HG03354 (cell line): ENCODE data around the gene CBFA2T2.
"Not testable (repeated sequence)": the region's sequence is repeated elsewhere in the genome, so short reads cannot be mapped to it uniquely, and the experiment has no call there.

Source experiments
- ATAC-seq: cut with Tn5 transposase; IDR thresholded peaks from one replicate; pipeline ENCODE4 v1.9.1; 2021; ENCODE audit warnings: mild to moderate bottlenecking; ENCODE audit not compliant: unreplicated experiment, poor library complexity, severe bottlenecking

The CBFA2T2 gene

GRCh38 chr20:33466303-33466646 is 23.6 kb upstream of the CBFA2T2 start:
- no peak for ATAC-seq

- no peak for ATAC-seq
Measured at GRCh38 chr20:33470457-33470856, 19.4 kb upstream of the CBFA2T2 start.

DNA sequence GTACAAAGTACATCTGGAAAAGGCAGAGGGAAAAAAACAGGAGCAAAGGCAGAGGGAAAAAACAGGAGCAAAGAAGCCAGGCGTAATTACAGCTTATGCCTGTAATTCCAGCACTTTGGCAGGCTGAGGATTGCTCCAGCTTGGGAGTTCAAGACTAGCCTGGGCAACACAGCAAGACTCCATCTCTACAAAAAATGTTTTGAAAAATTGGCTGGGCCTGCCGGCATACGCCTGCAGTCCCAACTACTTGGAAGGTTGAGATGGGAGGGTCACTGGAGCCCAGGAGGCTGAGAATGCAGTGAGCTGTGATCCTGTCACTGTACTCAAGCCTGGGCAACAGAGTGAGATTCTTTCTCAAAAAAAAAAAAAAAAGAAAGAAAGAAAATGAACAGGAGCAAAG is 19.0 kb upstream of the CBFA2T2 start:
- no peak for ATAC-seq

- ATAC-seq, result no peak
Measured at GRCh38 chr20:33472868-33473435, 16.9 kb upstream of the CBFA2T2 start.

DNA sequence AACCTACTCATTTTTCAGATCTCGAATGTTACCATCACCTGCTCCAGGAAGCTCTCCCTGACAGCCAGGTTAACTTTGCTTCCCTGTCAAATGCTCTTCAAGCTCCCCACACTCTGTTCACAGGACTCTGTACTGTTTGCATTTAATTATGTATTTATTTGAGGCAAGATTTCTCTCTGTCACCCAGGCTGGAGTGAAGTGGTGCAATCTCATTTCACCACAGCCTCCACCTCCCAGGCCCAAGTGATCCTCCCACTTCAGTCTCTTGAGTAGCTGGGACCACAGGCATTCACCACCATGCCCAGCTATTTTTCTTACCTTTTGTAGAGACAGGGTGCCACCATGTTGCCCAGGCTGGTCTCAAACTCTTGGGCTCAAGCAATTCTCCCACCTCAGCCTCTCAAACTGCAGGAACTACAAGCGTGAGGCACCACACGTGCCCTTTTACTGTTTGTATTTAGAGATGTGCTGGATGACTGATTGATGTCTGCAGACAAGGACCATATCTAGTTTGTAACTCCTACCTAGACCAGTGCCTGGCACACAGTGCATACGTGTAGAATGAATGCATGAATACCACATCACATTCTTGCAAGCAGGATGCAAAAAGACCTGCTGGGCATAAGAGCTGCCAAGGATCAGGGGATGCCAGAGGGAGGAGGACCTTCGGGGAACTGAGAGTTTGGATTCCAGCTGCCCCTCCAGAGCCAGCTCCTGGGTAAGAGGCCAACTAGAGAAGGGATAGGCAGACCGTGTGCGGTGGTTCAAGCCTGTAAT is 15.6 kb upstream of the CBFA2T2 start:
- ATAC-seq, result no peak

DNA sequence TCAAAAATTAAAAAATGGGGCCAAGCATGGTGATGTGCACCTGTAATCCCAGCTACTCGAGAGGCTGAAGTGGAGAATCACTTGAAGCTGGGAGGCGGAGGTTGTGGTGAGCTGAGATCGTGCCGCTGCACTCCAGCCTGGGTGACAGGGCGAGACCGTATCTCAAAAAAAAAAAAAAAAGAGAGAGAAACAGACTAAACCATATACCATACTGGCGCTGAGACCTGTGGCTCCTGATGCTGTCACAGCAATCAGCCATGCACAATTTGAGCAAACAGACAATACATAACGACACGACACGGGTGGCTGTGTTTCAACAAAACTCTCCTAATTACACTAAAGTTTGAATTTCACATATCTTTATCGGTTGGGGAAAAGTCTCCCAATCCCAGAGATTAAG is 14.9 kb upstream of the CBFA2T2 start:
- ATAC-seq, result no peak

DNA sequence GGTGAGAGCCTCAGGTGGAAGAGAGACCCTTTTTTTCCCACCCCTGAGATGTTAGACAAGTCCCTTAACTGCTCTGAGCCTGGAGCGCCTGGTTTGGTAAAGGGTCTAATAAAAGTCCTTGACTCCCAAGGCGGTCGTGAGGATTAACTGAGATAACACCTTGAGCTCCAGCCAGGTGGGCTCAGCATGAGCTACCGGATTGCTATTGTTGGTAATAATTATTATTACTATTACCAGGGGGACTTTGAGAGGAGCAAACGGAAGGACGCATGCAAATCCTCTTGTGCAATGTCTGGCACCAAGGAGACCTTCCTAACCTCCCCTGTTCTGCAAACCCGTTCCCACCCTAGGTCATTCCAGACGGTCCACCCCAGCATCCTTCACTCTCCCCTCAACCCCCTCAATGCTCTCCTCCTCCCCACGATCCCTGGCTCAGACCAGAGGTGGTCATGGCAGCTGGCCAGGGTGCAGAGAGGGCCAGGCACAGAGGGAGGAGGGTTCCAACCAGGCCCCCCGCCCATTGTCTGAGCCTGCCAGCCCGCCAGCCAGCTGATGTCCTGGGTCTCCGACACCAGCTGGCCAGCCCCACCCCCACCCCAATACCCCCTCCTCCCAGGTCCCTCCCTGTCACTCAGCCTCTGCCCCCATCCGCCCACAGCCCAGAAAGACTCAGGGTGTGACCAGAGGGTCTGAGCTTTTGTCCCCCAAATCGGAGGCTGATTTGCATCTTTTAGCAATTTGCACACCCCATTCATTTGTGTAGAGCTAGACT is 14.3 kb upstream of the CBFA2T2 start:
- no peak for ATAC-seq

- ATAC-seq, result no peak
Measured at GRCh38 chr20:33477386-33478234, 12.3 kb upstream of the CBFA2T2 start.

DNA sequence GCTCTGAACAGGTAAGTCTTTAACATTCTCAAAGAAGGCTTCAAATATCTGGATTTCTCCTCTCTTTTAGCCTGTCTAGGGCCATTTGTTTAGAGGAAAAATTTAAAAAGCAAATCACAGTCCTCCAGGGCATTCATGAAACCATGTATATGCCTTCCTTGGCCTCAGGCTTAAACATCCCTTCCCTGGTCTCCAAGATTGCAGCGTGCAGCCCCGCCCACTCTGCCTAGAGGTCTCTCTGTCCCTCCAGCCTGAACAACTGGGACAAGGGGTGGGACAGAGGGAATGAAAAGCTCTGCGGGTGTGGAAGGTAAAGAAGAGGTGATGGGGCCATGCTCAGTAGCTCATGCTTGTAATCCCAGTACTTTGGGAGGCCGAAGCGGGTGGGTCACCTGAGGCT is 9.8 kb upstream of the CBFA2T2 start:
- no peak for ATAC-seq

DNA sequence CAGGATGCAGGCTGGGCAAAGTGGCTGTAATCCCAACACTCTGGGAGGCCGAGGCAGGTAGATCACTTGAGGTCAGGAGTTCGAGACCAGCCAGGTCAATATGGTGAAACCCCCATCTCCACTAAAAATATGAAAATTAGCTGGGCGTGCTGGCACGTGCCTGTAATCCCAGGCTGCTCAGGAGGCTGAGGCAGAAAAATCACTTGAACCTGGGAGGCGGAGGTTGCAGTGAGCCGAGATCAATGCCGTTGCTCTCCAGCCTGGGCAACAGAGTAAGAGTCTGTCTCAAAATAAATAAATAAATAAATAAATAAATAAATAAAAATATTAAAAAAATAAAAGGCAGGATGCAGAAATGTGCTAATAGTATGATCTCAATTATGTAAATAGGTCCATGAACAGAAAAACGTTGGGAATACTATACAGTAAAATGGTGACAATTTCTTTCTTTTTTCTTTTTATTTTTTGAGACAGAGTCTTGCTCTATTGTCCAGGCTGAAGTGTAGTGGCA is 8.4 kb upstream of the CBFA2T2 start:
- ATAC-seq, result no peak

DNA sequence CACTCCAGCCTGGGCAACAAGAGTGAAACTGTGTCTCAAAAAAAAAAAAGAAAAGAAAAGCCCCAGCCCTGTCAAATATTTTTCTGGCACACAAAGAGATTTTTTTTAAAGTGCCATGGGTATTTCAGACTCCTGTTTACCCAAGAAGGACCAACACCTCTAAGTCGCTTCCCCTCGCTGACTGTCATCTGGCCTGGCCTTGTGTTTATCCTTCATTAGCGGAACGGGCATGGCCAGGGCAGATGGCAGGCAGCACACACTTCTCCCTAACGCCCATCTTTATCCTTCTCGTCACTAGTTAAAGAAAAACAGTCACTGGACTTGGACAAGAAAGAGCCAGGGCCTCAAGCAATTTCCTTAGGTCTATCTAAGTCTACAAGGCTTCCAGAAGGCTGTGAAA is 7.3 kb upstream of the CBFA2T2 start:
- no peak for ATAC-seq

DNA sequence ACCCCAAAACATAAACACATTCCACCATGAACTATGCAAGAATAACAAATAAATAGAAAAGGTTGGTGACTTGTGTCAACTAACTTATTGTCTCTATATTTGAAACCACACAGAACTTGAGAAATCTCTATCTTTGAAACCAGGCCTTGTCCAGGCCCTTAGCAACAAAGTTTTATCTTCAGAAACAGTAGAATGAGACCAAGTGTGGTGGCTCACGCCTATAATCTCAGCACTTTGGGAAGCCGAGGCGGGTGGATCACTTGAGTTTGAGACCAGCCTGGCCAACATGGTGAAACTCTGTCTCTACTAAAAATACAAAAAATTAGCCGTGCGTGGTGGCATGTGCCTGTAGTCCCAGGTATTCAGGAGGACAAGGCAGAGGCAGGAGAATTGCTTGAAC is 6.7 kb upstream of the CBFA2T2 start:
- not testable (repeated sequence) for ATAC-seq

GRCh38 chr20:33488201-33488600 is 1.7 kb upstream of the CBFA2T2 start:
- no peak for ATAC-seq

GRCh38 chr20:33488661-33489494 is 1.0 kb upstream of the CBFA2T2 start:
- ATAC-seq, result not testable (repeated sequence)

DNA sequence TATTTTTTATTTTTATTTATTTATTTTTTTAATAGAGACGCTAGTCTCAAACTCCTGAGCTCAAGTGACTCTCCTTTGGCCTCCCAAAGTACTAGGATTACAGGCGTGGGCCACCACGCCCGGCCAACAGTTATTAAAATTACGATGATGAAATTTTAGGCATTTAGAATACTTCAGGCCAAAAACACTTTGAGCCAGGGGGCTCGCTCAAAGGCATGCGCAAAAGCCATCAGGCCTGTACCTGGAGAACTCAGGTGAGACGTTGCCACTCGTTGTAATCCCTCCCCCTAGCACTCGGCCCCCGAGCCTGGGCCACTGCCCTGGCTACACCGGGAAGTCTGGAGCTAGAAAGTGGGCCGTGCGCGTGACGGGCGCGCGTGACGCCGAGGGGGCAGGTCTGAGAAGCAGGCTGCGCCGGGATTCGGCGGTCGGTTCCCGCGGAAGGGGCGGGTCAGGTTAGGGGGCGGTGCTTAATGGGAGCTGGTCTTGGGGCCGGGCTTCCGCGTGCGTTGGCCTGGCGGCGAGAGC is 337 bp upstream of the CBFA2T2 start:
- ATAC-seq, result peak; percentile 94

DNA sequence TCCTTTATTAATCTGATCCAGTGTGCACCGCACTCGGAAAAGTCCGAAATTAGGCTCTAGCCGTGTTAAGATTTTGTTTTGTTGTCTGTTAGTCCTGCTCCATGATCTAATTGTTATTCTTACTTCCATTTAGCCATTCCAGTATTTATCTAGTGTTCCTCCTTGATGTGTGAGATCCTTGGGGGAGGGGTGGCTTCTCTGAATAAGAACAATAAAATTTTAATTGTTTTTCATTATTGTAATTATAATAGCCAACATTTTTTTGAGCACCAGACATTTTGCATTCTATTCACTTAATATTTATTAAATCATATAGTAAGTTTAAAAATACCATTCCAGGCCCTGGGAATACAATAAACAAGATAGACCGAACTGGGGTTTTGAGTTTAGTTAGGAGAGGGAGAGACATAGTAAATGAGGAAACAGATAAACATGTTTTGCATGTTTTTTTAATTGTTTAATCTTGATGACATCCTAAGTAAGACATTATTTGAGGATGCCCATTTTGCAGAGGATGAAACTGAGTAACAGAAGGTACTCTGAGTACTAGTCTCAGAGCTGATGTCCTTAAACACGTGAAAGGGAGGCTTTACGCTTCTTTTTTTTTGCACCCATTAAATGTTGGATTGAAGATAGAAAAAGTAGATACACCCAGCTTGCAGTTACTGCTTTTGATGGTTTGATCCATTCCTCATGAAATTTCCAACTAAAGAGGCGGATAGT is 1.2 kb downstream of the CBFA2T2 start:
- ATAC-seq, result no peak

DNA sequence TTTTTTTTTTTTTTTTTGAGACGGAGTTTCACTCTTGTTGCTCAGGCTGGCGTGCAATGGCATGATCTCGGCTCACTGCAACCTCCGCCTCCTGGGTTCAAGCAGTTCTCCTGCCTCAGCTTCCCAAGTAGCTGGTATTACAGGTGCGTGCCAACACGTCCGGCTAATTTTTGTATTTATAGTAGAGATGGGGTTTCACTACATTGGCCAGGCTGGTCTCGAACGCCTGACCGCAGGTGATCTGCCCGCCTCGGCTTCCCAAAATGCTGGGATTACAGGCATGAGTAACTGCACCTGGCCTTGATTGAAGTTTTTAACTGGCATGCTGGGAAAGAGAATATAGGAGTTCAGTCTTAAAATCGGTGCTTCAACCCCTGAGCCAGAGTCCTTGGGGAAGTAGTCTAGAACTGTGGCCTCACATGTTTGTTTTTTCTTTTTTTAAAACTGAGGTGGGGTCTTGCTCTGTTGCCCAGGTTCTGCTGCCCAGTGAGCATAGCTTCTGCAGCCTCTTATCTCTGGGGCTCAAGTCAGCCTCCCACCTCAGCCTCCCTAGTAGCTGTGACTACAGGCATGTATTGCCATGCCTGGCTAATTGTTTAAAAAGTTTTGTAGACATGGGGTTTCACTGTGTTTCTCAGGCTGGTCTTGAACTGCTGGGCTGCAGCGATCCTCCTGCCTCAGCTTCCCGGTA is 3.3 kb downstream of the CBFA2T2 start:
- no peak for ATAC-seq

DNA sequence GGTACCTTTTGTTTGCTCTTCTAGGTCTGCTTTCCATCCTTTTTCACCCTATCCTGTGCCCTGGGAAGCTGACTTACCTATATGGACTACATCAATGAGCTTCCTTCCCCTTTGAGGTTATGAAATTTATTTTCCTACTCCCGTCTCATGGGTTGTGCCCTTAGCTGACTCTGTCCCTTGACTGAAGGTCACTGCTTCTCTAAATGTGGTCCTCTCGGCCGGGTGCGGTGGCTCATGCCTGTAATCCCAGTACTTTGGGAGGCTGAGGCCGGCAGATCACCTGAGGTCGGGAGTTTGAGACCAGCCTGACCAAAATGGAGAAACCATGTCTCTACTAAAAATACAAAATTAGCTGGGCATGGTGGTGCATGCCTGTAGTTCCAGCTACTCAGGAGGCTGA is 6.9 kb downstream of the CBFA2T2 start:
- not testable (repeated sequence) for ATAC-seq
